GM18498 (cell line): ENCODE measurements around the gene GOLGA8A.
"Not testable (repeated sequence)": the region's sequence is repeated elsewhere in the genome, so short reads cannot be mapped to it uniquely, and the experiment has no call there.

Experiments
- ATAC-seq: cut with Tn5 transposase; IDR thresholded peaks from one replicate; pipeline ENCODE4 v1.9.1; 2021; ENCODE audit warnings: mild to moderate bottlenecking, moderate library complexity; ENCODE audit not compliant: unreplicated experiment

The GOLGA8A gene, protein sequence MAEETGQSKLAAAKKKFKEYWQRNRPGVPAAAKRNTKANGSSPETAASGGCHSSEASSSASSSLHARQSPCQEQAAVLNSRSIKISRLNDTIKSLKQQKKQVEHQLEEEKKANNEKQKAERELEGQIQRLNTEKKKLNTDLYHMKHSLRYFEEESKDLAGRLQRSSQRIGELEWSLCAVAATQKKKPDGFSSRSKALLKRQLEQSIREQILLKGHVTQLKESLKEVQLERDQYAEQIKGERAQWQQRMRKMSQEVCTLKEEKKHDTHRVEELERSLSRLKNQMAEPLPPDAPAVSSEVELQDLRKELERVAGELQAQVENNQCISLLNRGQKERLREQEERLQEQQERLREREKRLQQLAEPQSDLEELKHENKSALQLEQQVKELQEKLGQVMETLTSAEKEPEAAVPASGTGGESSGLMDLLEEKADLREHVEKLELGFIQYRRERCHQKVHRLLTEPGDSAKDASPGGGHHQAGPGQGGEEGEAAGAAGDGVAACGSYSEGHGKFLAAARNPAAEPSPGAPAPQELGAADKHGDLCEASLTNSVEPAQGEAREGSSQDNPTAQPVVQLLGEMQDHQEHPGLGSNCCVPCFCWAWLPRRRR

DNA sequence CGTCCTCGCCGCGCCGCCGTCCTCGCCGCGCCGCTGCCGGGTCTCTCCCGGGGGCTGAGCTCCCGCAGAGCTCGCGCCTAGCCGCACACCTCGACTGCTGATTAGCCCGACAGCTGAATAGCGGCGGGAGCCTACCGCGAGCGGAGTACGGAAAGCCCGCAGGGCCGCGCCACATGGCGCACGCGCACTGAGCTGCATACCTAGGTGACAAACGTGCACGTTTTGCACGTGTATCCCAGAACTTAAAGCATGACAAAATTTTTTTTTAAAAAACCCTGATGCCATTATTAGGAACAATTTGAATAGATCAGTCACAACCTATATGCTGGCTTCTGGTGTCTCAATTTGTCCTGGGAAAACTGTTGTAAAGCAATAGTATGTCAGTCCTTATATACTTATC lies at the start of gene GOLGA8A:
TSS of gene GOLGA8A (minus strand) at position 122 of the 400 bp plus-strand sequence. CDS start 48,117 bp downstream, outside the sequence.
- peak; percentile 65 for ATAC-seq

DNA sequence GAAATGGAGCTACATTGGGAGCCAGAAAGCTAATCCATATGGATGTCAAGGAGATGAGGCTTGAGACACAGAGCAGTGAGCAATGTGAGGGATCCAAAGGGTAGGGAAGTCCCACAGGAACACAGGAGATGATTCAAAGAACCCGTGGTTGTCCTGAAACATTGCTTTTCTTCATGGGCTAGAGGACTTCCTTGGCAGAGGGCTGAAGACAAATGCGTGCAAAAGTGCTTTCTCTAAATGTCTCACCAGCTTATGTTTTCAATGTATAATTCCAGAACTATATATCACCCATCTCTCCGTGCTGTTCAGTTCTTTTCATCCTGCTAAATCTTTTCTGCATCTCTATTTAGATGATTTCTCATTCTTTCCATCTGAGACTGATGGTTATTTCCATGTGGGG lies 46.0 kb upstream of the GOLGA8A start:
- ATAC-seq, result no peak

DNA sequence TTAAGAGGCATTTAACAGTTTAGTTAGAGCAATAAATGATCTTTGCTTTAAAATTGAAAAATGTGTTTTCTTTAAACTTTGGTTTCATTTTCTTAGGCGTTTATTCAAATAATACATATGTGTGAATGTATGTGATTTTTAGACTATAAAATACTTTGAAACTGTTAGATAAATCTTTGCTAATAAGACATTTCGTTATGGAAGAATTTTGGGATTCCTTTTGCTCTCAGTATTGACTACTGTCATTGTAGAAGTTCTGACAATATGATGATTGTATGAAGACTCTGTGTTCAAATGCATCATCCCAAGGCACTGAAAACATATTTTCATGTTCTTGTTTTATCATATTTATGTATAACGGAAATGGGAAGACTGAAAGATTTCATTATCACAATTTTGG lies 43.8 kb upstream of the GOLGA8A start:
- ATAC-seq, result no peak

DNA sequence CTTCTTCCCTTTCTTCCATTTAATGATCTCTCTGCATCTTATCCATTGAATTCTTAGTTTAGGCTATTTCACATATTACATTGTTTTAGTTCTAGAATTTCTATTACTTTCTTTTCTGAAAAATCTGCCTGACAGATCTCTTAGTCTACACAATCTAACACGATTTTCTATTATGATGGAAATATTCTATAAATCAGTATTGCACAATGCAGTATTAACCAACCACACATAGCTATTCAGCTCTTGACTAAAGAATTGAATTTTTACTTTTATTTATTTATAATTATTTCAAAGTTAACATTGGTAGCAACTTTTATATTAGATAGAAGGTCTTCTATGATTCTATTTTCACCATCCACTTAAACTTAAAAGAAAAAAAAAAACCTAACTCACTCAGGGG lies 36.2 kb upstream of the GOLGA8A start:
- ATAC-seq, result no peak

DNA sequence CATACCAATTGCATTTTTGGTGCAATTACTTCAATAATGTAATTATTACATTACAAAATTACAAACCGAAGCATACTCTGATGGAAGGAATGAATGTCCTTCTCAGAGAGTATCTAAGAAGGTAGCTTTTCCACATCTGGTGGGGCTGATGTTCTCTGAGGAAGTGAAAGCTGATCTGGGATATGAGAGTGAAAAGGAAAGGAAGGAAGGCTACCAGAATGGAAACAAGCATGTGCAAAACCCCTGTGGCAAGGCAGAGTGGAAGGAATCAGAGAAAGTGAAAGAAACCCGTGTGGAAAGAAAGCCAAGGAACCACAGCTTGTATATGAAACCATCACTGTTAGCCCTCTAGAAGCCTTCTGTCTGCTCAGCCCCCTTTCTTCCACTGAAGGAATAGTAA lies 35.3 kb upstream of the GOLGA8A start:
- no peak for ATAC-seq

DNA sequence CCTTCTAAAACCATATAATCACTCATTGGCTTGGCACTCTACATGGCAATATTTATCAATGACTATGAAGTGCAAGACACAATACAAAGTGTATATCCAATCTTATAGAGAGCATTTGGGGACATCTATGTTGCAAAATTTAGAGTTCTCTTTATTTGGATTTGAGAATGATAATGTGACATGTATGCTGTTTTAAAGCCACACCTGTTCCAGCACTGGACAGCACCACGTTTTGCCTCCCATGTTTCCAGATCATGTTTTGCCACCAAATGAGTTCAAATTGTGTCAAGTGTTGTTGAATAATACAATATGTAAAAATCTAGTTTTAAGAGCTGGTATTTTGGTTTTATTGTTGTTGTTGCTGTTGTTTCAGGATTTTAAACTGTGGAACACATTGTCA lies 33.3 kb upstream of the GOLGA8A start:
- ATAC-seq, result no peak

DNA sequence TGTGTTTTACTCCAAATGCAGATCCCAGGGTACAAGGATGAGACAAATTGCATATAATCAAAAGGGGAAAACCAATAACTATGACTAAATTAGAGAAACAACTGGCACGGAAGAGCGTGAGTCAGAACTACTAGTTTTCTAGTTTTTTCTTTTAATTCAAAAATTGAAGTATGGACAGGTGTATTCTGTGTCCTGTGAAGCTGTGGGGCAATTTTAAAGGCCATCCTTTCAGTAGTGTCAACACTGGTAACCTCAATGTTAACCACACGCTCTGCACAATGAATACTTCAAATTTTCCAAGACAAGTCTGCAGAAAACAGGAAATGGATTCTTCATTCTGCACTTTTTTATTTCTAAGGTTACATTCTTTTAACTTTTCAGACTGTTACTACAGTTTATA lies 32.5 kb upstream of the GOLGA8A start:
- ATAC-seq, result no peak

DNA sequence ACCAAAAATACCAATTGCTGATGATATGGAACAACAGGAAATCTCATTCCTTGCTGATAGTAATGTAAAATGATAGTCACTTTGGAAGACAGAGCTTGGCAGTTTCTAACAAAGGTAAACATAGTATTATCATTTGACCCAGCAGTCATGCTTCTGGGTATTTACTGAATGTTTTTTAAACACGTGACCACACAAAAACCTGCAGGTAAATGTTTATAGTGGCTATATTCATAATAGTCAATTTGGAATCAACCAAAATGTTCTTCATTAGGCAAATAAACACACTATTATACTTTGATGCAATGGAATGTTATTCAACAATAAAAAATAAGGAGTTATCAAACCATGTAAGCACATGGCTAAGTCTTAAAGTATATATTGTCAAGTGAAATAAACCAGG lies 24.1 kb upstream of the GOLGA8A start:
- no peak for ATAC-seq

DNA sequence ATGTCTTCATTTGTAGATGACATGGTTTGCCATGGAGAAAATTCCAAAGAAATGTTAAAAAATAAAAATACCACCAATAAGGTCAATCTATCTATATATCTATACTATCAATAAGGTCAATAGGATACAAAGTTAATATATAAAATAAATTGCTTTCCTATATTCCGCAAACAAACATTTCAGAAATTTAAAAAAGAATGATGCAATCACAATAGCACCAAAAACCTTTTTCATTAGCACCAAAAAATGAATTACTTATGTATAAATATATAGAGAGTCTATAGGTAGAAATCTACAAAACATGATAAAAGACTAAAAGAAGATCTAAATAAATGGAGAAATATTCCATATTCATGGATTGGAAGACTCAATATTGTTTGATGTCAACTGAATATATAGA lies 22.8 kb upstream of the GOLGA8A start:
- no peak for ATAC-seq

DNA sequence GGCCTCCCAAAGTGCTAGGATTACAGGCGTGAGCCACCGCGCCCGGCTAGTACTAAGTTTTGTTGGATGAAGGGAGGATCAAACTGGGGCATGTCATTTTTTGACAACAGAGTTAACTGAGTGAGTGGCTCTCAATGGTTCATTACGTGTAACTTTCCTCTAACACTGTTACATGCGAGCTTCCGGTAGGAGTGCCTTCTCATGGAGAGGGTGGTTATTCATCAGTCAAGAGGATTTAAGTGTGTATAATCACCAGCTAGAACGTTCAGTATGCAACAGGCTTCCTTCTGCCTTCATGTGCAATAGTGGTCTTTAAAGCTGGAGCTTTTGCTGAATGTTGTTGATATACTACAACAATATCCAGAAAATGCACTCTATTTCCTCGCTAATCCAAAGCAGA lies 19.1 kb upstream of the GOLGA8A start:
- ATAC-seq, result no peak

DNA sequence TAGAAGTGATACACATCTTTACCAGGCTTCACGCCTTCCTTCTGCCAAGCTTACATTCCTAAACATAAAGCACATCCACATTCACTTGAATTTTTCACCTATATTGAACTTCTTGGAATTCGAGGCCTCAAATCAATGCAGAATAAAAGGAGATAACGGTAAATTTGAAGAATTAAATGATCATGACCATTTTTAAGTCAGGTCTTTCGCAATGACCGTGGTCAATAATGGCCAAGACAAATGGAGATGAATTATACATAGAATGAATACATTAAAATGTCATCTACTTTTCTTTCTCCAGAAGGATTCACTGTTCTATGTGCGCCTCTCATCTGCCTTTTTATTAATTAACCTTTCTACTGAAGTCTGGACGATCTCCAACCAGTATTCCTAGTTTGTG lies 5.3 kb upstream of the GOLGA8A start:
- ATAC-seq, result no peak

DNA sequence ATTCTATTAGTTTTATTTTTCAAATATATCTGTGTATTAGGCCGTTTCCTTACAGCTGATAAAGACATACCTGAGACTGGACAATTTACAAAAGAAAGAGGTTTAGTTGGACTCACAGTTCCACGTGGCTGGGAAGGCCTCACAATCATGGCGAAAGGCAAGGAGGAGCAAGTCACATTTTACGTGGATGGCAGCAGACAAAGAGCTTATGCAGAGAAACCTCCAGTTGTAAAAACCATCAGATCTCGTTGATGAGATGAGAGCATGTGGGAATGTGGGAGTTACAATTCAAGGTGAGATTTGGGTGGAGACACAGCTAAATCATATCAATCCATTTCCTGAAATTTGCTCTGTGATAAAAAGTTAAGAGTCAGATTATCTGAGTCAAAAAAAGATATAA lies 2.3 kb upstream of the GOLGA8A start:
- no peak for ATAC-seq

DNA sequence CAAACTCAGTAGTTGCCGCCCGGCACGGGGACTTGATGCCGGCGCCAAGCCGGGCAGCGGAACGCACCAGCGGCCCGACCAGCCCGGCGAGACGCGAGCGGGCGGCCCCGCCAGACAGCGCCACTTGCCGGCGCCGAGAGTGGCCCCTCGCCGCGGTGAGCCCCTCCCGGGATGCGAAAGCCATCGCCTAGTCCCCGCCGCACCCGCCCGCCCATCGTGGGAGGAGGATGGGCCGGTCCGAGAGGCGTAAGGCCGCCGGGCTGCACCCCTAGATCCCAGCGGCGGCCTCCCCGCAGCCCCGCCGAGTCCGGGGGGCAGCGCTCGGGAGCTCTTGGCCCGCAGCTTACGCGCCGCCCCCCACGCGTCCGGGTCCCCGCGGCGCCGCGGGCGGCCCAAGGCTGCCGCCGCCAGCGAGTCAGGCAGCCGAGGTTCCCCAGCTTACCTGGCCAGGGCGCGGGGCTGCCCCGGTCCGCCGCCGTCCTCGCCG lies 609 bp downstream of the GOLGA8A start:
- ATAC-seq, result peak; percentile 71

DNA sequence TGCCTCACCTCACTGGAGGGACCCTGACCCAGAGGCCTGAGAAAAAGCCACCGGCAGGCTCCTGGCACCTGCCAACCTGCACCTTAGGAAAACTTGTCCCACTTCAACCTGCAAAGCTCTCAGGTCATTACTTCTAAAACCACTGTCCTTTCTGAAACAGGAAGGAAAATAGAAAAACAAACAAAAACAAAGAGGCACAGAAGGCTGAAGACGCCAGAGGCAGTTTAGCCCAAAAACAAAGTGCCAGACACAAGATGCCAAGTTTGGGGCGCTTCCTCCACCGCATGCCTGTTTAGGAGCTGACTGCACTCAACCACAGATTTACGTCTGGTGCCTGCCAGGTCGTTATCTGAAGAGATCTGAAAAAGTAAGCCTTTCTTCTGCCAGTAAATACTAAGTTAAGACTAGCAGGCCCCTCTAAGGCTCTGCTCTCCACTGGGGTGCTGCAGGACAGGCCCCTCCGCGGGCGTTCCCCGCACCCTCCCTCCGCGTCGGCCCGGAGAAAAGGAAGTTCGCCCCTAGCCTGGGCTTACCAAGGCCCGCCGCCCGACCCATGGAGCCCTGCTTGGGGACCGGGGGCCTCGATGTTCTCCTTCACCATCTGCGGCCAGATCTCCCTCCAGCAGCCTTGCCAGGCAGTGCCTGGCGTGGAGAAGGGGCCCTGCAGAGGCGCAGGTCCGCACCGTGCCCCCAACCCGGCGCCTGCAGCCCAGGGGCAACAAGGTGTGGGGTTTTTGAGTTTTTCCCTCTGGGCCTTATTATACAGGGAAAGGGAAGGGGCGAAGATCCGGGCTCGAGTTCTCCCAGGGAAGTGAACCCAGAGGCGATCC lies 1.3 kb downstream of the GOLGA8A start:
- peak; percentile 36 for ATAC-seq

DNA sequence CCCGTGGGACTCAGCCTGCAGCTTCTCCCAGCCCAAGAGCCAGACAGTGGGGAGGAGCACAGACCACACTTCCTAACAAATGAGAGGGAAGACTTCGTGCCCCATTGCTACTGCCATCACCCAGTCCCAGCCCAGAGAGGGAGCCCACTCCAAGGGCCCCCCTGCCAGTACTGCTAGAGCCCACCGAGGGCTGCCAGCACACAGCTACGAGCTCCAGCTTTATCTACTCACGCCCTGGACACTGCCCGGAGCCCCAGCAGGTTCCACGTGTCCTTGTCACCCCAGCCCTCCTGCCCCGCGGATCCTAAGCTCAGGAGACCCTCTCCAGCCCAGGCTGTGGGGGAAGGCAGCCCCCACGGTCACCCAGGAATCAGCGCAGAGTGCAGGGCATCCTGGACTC lies 1.9 kb downstream of the GOLGA8A start:
- ATAC-seq, result no peak

DNA sequence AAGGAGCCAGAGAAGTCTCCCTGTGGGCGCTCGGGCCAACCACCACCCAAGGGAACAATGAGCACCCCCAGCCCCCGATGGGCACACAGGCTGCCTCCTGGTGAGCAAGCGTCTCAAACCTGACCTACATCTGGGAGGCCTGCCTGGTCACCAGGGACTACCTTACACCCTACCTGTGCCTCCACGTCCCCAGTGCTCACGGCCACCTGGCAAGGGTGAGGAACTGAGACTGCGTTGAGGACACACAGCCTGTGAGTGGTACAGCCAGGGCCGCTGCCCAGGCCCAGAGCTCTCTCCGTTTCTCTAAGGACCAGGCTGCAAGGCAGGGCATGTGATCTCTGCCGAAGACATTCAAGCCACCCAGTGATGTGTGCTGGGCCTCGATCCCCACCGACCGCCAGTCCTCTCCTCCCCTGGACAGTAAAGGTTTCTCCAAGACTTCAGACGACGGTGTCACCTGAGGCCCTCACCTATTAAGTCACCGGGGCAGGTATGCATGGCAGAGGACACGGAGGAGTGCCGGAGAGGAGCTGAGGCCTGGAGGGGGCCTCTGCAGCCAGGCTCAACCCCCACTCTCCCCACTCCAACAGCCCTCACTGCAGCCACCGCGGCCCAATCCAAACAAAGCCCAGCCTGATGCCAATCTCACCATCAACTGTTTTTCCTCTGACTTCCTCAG lies 2.8 kb downstream of the GOLGA8A start:
- no peak for ATAC-seq

DNA sequence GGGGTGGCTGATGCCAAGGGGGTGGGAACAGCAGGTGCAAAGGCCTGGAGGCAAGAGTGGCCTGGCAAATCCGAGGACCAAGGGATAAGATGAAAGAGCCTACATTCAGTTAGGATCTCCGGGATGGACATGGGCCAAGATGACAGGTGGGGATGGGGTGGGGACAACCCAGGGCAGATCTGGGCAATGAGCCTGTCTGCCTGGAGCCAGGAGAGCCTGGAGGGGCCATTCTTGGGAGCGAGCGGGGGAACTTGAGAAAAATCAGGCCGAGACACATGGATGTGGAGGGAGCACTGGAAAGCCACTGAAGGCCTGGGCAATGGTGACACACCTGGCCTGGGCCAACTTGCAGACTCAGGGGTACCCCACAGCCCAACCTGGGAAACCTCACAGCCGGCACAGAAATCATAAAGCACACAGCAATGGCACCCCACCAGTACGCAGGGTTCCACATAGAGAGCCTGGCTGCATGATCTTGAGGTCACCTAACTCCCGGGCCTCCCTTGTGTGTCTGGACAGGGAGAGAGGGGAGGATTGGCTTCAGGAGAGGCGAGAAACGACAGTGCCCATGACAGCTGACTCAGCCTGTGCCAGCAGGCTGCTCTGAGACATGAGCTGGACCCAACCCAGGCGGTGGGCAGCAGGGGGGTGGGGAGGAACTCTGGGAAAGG lies 3.5 kb downstream of the GOLGA8A start:
- not testable (repeated sequence) for ATAC-seq

DNA sequence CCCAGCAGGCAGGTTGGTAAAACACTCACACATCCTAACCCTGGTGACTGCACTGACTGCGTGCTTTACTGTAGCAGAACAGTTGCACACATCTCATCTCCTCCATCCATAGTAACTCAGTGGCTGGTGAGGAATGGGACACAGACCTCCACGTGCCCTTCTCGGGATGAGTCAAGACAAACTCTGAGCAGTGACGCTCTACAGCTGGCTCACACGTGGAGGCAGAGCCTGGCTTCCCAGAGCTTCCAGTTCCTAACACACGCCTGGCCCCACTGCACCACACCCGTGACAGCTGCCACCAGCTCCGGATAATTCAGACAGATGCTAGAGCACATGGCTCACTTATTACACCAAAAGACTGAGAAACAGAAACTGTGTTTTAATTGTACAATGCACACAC lies 7.0 kb downstream of the GOLGA8A start:
- ATAC-seq, result not testable (repeated sequence)

DNA sequence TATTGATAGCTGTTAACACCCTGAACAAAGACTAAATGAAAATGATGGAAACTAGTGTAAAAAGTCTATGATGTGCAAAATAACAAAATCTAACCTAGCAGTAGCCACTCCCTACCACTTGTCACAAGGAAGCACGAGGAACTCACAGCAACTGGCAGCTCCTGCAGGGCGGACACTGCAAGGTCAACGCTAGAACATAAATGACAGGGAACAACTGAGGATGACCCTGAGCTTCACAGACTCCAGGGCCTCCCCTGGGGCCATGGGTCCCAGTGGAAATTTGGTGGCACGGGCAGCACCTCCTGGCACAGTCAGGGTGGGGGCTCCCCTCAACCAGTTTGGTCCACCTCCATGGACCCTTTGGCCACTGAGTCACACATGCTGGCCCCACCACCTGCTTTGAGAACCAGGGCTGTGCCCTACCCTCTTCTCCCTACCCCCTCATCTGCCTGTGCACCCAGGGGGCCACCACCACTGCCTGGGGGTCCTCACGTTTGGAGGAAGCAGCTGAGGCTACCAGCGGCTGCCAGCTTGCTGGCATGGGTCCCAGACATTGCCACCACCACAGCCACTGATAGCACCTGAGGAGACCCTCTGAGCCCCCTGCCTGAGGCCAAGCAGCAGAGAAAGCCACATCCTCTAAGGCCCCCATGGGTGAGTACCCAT lies 14.1 kb downstream of the GOLGA8A start:
- ATAC-seq, result not testable (repeated sequence)

DNA sequence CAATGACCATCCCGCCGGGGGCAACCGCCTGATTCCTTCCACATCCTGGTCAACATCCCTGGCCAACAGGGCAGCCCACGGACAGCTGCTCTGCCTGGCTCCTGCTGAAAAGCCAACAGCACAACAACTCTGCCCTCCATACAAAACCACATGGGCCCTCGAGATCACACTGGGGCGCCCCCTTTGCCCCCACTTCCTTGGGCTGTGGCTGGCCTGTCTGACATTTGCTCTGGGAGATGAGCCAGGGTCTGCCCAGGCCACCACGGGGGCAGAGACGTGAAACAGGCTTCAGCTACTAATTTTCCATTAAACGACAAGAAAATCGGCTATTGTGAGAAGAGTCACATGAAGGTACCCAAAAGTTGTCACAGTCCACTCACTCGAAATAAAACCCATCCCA lies 16.7 kb downstream of the GOLGA8A start:
- ATAC-seq, result not testable (repeated sequence)
